ENCODE measurements around the gene LRRC43.

- TF ChIP-seq GATA2 (IDR thresholded peaks at IDR 0.05; ENCODE audit: low read depth, low read length) (no peak), GATA3 (IDR thresholded peaks at IDR 0.05; ENCODE audit: low read depth, low read length) (no peak)
These were observed 2.2 kb downstream of the LRRC43 start for GRCh38 chr12:122185079-122185478.

Data from SH-SY5Y (cell line).